Keratinocyte (primary cell): ENCODE data around the gene ERG. TPM values are rescaled to one million over a fixed set of nuclear protein-coding genes. Genes with fewer than 3 reads are reported as not detected.

ENCODE experiments used
- DNase-seq: peaks from one replicate; pipeline ENCODE4 v3.0.0-alpha.2; 2011; ENCODE audit warnings: low read depth, missing footprints, low spot score
- FAIRE-seq: peaks from 2 replicates; lab custom pipeline; 2011; peaks lifted over from hg19 to GRCh38; lab: Jason Lieb, UNC
- H2AFZ ChIP-seq: 2 replicates; pipeline ENCODE4 v1.6.0; 2012; ENCODE audit warnings: low read length, control low read depth, inconsistent platforms; ENCODE audit not compliant: control insufficient read depth
- H3K27ac ChIP-seq: 2 replicates; pipeline ENCODE4 v1.5.1; 2011; ENCODE audit warnings: low read length; ENCODE audit not compliant: control insufficient read depth, insufficient read depth
- H3K27me3 ChIP-seq: 3 replicates; pipeline ENCODE4 v1.6.0; 2011; ENCODE audit warnings: low read length; ENCODE audit not compliant: control insufficient read depth, insufficient read depth; ENCODE audit errors: extremely low read depth
- H3K36me3 ChIP-seq, 2 experiments: 2 replicates in 1 of 2; 3 replicates in 1 of 2; pipeline ENCODE4 v1.5.1; 2011; ENCODE audit warnings: low read length in 2 of 2, mild to moderate bottlenecking in 1 of 2; ENCODE audit not compliant: control insufficient read depth in 2 of 2, insufficient read depth in 2 of 2; ENCODE audit errors: extremely low read depth in 1 of 2
- H3K4me1 ChIP-seq: 3 replicates; pipeline ENCODE4 v1.5.1; 2011; ENCODE audit warnings: low read length; ENCODE audit not compliant: control insufficient read depth, insufficient read depth; ENCODE audit errors: extremely low read depth
- H3K4me2 ChIP-seq: 3 replicates; pipeline ENCODE4 v1.6.0; 2011; ENCODE audit warnings: low read depth, low read length; ENCODE audit not compliant: control insufficient read depth, insufficient read depth; ENCODE audit errors: extremely low read depth
- H3K4me3 ChIP-seq, 3 experiments: fragments of 200-600 bp in 1 of 3; sonication (generic) in 1 of 3; 2 replicates in 2 of 3; 3 replicates in 1 of 3; pipeline ENCODE4 v1.5.1; 2011 to 2016; ENCODE audit warnings: low read length in 3 of 3, mild to moderate bottlenecking in 3 of 3, control low read depth in 2 of 3, inconsistent platforms in 1 of 3, low read depth in 1 of 3, mixed read lengths in 1 of 3, mixed run types in 1 of 3, moderate library complexity in 1 of 3; ENCODE audit not compliant: control insufficient read depth in 2 of 3, insufficient read depth in 2 of 3; ENCODE audit errors: extremely low read depth in 1 of 3
- H3K79me2 ChIP-seq: 2 replicates; pipeline ENCODE4 v1.6.0; 2012; ENCODE audit warnings: low read length; ENCODE audit not compliant: control insufficient read depth, insufficient read depth
- H3K9ac ChIP-seq: 3 replicates; pipeline ENCODE4 v1.6.0; 2011; ENCODE audit warnings: low read length; ENCODE audit not compliant: control insufficient read depth, insufficient read depth; ENCODE audit errors: extremely low read depth
- H3K9me1 ChIP-seq: 3 replicates; pipeline ENCODE4 v1.6.0; 2011; ENCODE audit warnings: low read length; ENCODE audit not compliant: control insufficient read depth, insufficient read depth; ENCODE audit errors: extremely low read depth
- H3K9me3 ChIP-seq: 2 replicates; pipeline ENCODE4 v1.5.1; 2012; ENCODE audit warnings: low read depth, low read length; ENCODE audit not compliant: control insufficient read depth
- H4K20me1 ChIP-seq: 3 replicates; pipeline ENCODE4 v1.6.0; 2011; ENCODE audit warnings: low read length; ENCODE audit not compliant: control insufficient read depth, insufficient read depth; ENCODE audit errors: extremely low read depth
- EZH2 ChIP-seq: IDR thresholded peaks from one replicate; pipeline ENCODE4 v1.6.1; 2012; ENCODE audit warnings: inconsistent platforms, mild to moderate bottlenecking, low read length, moderate library complexity
- dilution Hi-C: fragments of 300-500 bp; cut with MboI; formaldehyde crosslinking; loops from one replicate; pipeline ENCODE4 v1.7.0; 2020; ENCODE audit warnings: low sequenced_read_pairs; ENCODE audit not compliant: extremely low pct_ligation_motif_present
- polyA plus RNA-seq, 5 experiments: library from polyadenylated mRNA; depleted of rRNA in 3 of 5; stranded (reverse) in 3 of 5; stranded (forward) in 1 of 5; unstranded in 1 of 5; fragments of >200 nt; gene quantifications; 1 replicate in 1 of 5; 2 replicates in 3 of 5; 3 replicates in 1 of 5; pipeline versions ENCODE4 v1.2.1 to v1.2.3, GENCODE V29; 2011 to 2012; ENCODE audit warnings: missing spikeins in 2 of 5, low read depth in 1 of 5, low replicate concordance in 1 of 5
- TF ChIP-seq, protein P1 (sequence below), 3 experiments: IDR thresholded peaks in 1 of 3; conservative IDR thresholded peaks in 1 of 3; optimal IDR thresholded peaks in 1 of 3; 2 replicates in 2 of 3; 3 replicates in 1 of 3; pipeline versions ENCODE3 to v1.5.1; 2011; ENCODE audit warnings: low read length in 3 of 3, mild to moderate bottlenecking in 3 of 3, moderate library complexity in 2 of 3, control low read depth in 1 of 3, inconsistent platforms in 1 of 3; ENCODE audit not compliant: insufficient read depth in 2 of 3; ENCODE audit errors: extremely low read depth in 1 of 3

Gene ERG
- polyA plus RNA-seq, 1 donor (not counting 4 experiments of a cell fraction or from before 2014, with no cell fraction given): 0.08 TPM

DNA sequence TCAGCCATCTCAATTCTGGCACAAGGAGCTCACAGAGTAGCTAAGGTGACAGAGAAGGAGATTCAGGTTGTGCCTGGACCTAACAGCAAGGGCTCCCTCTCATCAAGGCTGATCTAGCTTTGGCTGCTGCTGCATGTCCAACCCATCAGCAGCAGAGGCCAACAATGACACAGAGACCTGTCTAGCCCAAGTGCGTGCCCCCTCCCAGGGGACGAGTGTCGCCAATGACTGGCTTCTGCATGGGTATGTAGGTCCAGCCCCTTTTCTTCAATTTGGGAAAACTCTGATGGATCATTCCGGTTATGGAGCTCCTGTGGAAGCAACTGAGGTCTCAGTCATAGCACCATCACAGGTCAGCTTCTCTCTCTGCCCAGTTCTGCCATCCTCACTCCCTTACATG lies 158.1 kb downstream of the ERG start:
- no peak overlapping the region for H2AFZ ChIP-seq
- no peaks in the 10 kb centered on the region for H3K36me3 ChIP-seq
- DNase-seq: no peak
- no peaks in the 10 kb centered on the region for H3K79me2 ChIP-seq
- H3K9ac ChIP-seq: no peak overlapping the region
- no peaks in the 10 kb centered on the region for H3K9me3 ChIP-seq
- H3K9me1 ChIP-seq: no peaks in the 10 kb centered on the region
- dilution Hi-C loops: no loop called here
- H3K4me1 ChIP-seq: peaks cover 13% of the 10 kb centered on the region
- H3K4me2 ChIP-seq: no peak overlapping the region
- no peak overlapping the region for H3K27ac ChIP-seq
- H3K27me3 ChIP-seq: no peaks in the 10 kb centered on the region
- FAIRE-seq: no peak
- no peaks in the 10 kb centered on the region for H4K20me1 ChIP-seq
- H3K4me3 ChIP-seq: no peak overlapping the region
- TF ChIP-seq, protein P1, sequence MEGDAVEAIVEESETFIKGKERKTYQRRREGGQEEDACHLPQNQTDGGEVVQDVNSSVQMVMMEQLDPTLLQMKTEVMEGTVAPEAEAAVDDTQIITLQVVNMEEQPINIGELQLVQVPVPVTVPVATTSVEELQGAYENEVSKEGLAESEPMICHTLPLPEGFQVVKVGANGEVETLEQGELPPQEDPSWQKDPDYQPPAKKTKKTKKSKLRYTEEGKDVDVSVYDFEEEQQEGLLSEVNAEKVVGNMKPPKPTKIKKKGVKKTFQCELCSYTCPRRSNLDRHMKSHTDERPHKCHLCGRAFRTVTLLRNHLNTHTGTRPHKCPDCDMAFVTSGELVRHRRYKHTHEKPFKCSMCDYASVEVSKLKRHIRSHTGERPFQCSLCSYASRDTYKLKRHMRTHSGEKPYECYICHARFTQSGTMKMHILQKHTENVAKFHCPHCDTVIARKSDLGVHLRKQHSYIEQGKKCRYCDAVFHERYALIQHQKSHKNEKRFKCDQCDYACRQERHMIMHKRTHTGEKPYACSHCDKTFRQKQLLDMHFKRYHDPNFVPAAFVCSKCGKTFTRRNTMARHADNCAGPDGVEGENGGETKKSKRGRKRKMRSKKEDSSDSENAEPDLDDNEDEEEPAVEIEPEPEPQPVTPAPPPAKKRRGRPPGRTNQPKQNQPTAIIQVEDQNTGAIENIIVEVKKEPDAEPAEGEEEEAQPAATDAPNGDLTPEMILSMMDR (optimal IDR thresholded peaks at IDR 0.05 in 1 of 3, IDR thresholded peaks at IDR 0.05 in 1 of 3, conservative IDR thresholded peaks at IDR 0.05 in 1 of 3; ENCODE audit: extremely low read depth in 1 of 3, insufficient read depth in 2 of 3, low read length in 3 of 3): no peak
- TF ChIP-seq EZH2: no peak

DNA sequence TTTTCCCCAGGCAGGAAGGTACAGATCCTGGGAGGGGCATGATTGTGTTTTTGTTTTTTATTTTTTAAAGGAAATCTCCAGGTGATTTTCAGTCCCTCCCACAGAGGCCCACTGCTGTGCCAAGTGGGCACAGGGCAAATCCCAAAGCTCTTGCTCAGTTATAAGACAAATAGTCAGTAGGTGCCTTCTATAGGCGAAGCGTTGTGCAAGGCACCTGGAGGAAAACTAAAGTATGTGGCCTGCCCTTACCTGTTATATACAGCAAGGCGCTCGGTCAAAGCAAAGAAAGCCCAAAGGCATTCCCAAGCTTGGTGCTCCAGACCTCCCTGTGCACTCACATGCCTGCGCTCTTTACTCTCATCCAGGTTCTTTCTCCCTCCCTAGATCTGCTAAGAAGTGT lies 160.5 kb downstream of the ERG start:
- dilution Hi-C loops: no loop called here
- H3K36me3 ChIP-seq: no peaks in the 10 kb centered on the region
- no peaks in the 10 kb centered on the region for H3K9me1 ChIP-seq
- H3K4me1 ChIP-seq: peaks cover 13% of the 10 kb centered on the region
- H3K79me2 ChIP-seq: no peaks in the 10 kb centered on the region
- H2AFZ ChIP-seq: no peak overlapping the region
- no peak overlapping the region for H3K27ac ChIP-seq
- TF ChIP-seq, protein P1 (optimal IDR thresholded peaks at IDR 0.05 in 1 of 3, IDR thresholded peaks at IDR 0.05 in 1 of 3, conservative IDR thresholded peaks at IDR 0.05 in 1 of 3; ENCODE audit: extremely low read depth in 1 of 3, insufficient read depth in 2 of 3, low read length in 3 of 3): no peak
- TF ChIP-seq EZH2: no peak
- H3K4me3 ChIP-seq: no peak overlapping the region
- no peaks in the 10 kb centered on the region for H3K27me3 ChIP-seq
- peak overlapping the region; percentile 34 for H3K4me2 ChIP-seq
- DNase-seq (peak; percentile 35), FAIRE-seq (peak; percentile 63)
- H4K20me1 ChIP-seq: no peaks in the 10 kb centered on the region
- no peak overlapping the region for H3K9ac ChIP-seq
- no peaks in the 10 kb centered on the region for H3K9me3 ChIP-seq
